ENCODE results near the gene KRT78.

Gene KRT78

GRCh38 chr12:52828156-52828555, 20.6 kb downstream of the KRT78 start:
- H3K4me3 ChIP-seq (ENCODE audit: low read depth, low read length) = no peak overlapping the region
- no peak for DNase-seq (ENCODE audit: low read depth)

GRCh38 chr12:52827499-52828090, 21.2 kb downstream of the KRT78 start:
- no peak overlapping the region for H3K4me3 ChIP-seq (ENCODE audit: low read depth, low read length)
- no peak for DNase-seq (ENCODE audit: low read depth)

GRCh38 chr12:52826611-52827498, 21.9 kb downstream of the KRT78 start:
- DNase-seq (ENCODE audit: low read depth) = no peak
- H3K4me3 ChIP-seq (ENCODE audit: low read depth, low read length) = no peak overlapping the region

- no peak overlapping the region for H3K4me3 ChIP-seq (ENCODE audit: low read depth, low read length)
- DNase-seq (ENCODE audit: low read depth) = no peak
Measured at GRCh38 chr12:52825961-52826360, 22.8 kb downstream of the KRT78 start.

- H3K4me3 ChIP-seq (ENCODE audit: low read depth, low read length) = no peak overlapping the region
- no peak for DNase-seq (ENCODE audit: low read depth)
Measured at GRCh38 chr12:52824741-52825410, 23.9 kb downstream of the KRT78 start.

GRCh38 chr12:52823761-52824450, 24.9 kb downstream of the KRT78 start:
- no peak overlapping the region for H3K4me3 ChIP-seq (ENCODE audit: low read depth, low read length)
- DNase-seq (ENCODE audit: low read depth) = no peak

- no peak for DNase-seq (ENCODE audit: low read depth)
Measured at GRCh38 chr12:52822771-52823510, 25.9 kb downstream of the KRT78 start.

GRCh38 chr12:52821826-52822660, 26.8 kb downstream of the KRT78 start:
- no peak overlapping the region for H3K4me3 ChIP-seq (ENCODE audit: low read depth, low read length)
- no peak for DNase-seq (ENCODE audit: low read depth)

More at GRCh38 chr12:52822771-52823510, 25.9 kb downstream of the KRT78 start:
- no peak overlapping the region for H3K4me3 ChIP-seq (ENCODE audit: low read depth, low read length)

- H3K4me3 ChIP-seq (ENCODE audit: low read depth, low read length) = no peak overlapping the region
- DNase-seq (ENCODE audit: low read depth) = no peak
Measured at GRCh38 chr12:52821071-52821730, 27.6 kb downstream of the KRT78 start.

GRCh38 chr12:52820521-52820920, 28.3 kb downstream of the KRT78 start:
- H3K4me3 ChIP-seq (ENCODE audit: low read depth, low read length) = no peak overlapping the region
- no peak for DNase-seq (ENCODE audit: low read depth)

- DNase-seq (ENCODE audit: low read depth) = no peak
- no peak overlapping the region for H3K4me3 ChIP-seq (ENCODE audit: low read depth, low read length)
Measured at GRCh38 chr12:52819731-52820510, 28.9 kb downstream of the KRT78 start.

GRCh38 chr12:52818887-52819420, 29.8 kb downstream of the KRT78 start:
- DNase-seq (ENCODE audit: low read depth) = no peak
- H3K4me3 ChIP-seq (ENCODE audit: low read depth, low read length) = no peak overlapping the region

- H3K4me3 ChIP-seq (ENCODE audit: low read depth, low read length) = no peak overlapping the region
- no peak for DNase-seq (ENCODE audit: low read depth)
Measured at GRCh38 chr12:52818388-52818787, 30.4 kb downstream of the KRT78 start.

- no peak for DNase-seq (ENCODE audit: low read depth)
- no peak overlapping the region for H3K4me3 ChIP-seq (ENCODE audit: low read depth, low read length)
Measured at GRCh38 chr12:52817699-52818238, 31.0 kb downstream of the KRT78 start.

GRCh38 chr12:52817003-52817698, 31.6 kb downstream of the KRT78 start:
- DNase-seq (ENCODE audit: low read depth) = no peak

More at GRCh38 chr12:52817003-52817698, 31.6 kb downstream of the KRT78 start:
- H3K4me3 ChIP-seq (ENCODE audit: low read depth, low read length) = no peak overlapping the region

Measured in skeletal muscle cell (primary cell).